Measurements from ENCODE around the gene PPFIBP1.

PPFIBP1 gene

DNA sequence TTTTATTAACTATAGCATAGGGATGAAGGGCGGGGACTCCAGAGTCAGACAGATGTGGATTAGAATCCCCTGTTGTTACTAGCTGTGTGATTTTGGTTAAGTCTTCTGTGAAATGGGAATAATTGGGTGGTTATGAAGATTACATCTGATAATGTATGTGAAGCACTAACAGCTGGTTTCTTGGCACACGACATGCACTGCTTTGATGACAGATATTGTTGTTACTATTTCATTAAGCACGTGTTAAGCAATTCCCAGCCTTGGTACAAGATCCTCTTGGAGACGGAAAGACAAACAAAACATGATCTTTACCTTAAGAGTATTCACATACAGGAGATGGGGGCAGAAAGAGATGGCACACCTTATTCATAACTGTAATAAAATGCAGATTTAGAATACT is 7.9 kb downstream of the PPFIBP1 start:
- TF ChIP-seq, protein P1, sequence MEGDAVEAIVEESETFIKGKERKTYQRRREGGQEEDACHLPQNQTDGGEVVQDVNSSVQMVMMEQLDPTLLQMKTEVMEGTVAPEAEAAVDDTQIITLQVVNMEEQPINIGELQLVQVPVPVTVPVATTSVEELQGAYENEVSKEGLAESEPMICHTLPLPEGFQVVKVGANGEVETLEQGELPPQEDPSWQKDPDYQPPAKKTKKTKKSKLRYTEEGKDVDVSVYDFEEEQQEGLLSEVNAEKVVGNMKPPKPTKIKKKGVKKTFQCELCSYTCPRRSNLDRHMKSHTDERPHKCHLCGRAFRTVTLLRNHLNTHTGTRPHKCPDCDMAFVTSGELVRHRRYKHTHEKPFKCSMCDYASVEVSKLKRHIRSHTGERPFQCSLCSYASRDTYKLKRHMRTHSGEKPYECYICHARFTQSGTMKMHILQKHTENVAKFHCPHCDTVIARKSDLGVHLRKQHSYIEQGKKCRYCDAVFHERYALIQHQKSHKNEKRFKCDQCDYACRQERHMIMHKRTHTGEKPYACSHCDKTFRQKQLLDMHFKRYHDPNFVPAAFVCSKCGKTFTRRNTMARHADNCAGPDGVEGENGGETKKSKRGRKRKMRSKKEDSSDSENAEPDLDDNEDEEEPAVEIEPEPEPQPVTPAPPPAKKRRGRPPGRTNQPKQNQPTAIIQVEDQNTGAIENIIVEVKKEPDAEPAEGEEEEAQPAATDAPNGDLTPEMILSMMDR (IDR thresholded peaks at IDR 0.05; ENCODE audit: low read depth, low read length): no peak
- DNase-seq (ENCODE audit: extremely low read depth, low read depth): no peak

DNA sequence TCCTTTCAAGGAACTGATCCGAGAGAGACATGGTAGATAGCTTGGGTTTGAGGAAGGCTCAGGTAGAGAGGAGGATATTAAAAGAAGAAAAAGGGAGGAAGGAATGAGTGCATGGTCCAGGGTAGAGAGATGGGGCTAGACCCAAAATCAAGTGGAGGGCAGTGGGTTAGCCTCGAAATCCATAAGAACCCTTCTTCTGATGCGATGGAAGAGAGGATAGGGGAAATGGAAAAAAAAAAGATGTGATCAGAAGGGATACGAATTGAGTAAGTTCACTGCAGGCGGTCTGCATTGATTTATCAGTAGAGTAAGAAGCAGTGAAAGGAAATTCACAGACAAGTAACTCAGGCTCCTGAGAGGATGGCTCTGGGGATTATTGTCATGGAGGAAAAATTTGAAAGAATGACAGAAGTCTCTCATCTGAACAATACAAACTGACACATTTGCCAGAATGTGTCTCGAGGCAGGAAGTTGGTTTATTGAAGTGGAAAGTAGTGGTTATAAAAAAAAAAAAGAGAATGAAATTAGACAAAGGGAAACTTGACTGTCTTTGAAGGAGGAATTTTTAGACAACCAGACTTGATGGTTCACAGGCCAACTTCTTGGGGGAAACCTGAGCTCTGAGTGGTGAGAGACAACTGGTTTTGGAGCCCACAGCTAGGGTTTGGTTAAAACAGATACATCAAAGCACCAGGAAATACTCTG is 10.2 kb downstream of the PPFIBP1 start:
- TF ChIP-seq, protein P1 (IDR thresholded peaks at IDR 0.05; ENCODE audit: low read depth, low read length): no peak
- DNase-seq (ENCODE audit: extremely low read depth, low read depth): no peak

DNA sequence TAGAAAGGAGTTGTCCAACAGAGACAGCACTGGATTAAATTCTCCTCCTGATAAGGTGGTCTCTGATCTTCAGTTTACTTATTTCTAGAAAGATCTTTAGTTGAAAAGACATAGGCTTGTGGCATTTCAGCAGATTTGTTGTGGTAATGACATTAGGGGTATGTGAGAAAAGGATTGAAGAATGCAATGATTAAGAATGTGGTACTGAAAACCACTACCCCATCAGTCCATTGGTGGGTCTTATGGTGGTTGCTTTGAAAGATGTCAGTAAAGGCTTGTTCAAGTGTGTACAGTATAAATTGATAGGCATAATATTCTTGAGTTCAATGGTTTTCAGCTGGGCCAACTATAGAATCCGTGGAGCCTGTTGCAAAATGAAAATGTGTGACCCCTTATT is 10.8 kb downstream of the PPFIBP1 start:
- no peak for DNase-seq (ENCODE audit: extremely low read depth, low read depth)
- TF ChIP-seq, protein P1 (IDR thresholded peaks at IDR 0.05; ENCODE audit: low read depth, low read length): no peak

DNA sequence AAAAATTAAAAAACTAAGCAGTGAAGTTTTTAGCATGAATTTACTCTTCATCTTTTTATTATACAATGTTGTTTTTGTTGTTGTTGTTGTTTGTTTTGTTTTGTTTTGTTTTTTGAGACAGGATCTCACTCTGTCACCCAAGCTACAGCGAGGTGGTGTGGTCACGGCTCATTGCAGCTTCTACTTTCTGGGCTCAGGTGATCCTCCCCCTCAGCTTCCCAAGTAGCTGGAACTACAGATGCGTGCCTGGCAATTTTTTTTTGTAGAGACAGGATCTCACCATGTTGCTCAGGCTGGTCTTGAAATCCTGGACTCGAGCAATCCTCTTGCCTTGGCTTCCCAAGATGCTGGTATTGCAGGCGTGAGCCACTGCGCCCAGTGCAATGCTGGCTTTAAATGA is 11.3 kb downstream of the PPFIBP1 start:
- no peak for DNase-seq (ENCODE audit: extremely low read depth, low read depth)
- TF ChIP-seq, protein P1 (IDR thresholded peaks at IDR 0.05; ENCODE audit: low read depth, low read length): no peak

DNA sequence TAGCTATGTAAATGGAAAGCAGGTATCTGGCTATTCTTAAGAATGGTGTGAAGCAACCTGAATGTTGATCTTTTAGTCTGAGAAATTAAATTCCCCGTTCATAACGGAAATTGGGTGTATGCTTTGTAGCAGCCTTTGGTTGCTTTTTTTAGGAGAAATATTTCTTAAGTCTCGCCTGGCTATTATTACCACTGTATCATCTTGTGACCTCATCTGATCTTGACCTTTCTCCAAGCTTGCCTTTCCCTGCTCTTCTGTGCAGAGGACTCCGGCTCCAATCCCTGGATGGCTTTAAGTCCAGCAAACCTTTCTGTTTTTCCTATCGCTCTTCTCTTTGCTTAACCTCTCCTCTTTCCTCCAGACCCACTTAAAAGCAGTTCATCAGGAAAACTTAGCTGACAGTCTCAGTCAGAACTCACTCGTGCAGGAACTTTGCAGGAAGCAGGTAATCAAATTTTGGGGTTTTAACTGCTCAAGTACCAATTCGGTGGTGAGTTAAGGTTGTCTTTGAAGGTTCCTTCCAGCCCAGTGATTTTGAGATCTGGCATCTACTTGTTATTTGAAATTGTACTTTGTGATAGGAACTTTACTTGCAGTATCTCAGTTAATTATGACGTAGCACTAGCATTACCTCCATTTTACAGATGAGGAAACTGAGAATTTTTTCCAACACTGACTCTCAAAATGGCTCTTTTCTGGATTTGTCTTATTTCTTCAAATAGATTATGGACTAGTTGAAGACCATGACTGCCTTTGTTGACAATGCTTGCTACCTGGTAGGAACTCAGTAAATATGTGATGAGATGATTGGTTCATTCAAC is 14.1 kb downstream of the PPFIBP1 start:
- TF ChIP-seq, protein P1 (IDR thresholded peaks at IDR 0.05; ENCODE audit: low read depth, low read length): no peak
- no peak for DNase-seq (ENCODE audit: extremely low read depth, low read depth)

DNA sequence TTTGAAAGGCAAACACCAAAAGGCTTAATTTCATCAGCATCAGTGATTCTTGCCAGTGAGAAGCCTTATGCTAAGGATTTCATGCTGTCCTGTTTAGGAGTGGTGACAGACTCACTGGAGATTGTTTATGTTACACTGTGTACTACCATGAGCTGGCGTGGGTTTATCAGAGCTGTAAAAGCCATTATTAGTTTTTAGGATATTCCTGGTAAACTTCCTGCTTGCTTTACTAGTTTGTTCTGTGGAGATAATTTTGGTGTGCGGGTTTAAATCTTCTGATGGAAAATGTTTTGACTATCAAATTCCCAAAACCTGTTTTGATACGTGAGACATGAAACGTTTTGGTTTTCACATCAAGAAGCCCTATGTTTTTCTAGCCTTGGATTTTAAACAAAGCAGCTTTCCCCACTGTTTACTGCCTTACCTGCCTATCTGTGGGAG is 15.2 kb downstream of the PPFIBP1 start:
- DNase-seq (ENCODE audit: extremely low read depth, low read depth): no peak
- TF ChIP-seq, protein P1 (IDR thresholded peaks at IDR 0.05; ENCODE audit: low read depth, low read length): no peak
